GM18861 (cell line): Measurements from ENCODE around the gene GSTA1.
"Not testable (repeated sequence)": the region's sequence is repeated elsewhere in the genome, so short reads cannot be mapped to it uniquely, and the experiment has no call there.

Source experiments
- ATAC-seq: cut with Tn5 transposase; IDR thresholded peaks from one replicate; pipeline ENCODE4 v1.9.1; 2021; ENCODE audit not compliant: unreplicated experiment

GSTA1 gene

DNA sequence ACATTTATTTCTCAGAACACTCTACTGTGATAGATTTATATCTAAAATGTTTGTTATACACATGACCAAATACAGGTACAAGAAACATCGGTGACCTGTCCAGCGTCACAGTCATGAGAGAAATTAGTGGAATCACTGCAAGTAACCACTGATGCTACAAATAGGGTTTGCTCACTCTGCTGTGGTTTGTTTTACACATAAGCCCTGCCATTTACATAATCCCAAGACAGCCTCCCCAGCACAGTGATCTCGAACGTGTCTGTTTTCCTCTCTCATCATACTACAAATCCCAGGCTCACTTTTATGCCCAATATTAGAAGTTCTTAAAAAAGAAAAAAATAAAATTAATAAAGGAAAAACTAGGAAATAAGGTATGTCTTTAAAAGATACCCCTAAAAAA is 6.2 kb upstream of the GSTA1 start:
- not testable (repeated sequence) for ATAC-seq

DNA sequence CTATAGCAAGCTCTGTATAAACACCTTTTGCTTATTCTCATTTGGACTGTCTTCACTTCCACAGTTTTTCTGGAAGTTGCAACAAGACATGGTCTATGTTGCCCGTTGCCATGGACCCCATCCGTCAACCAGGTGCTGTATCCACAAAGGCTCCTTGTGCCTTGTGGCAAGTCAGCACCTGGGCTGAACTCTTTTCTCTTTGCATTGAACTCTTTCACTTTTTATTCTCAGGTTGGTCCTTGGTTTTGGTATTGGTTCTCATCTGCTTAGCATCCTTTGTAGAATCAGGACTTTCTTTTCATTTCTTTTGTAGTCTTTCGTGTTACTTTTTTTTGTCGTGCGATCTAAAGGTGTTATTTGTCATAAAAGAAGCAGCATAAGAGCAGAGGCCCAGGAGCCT is 5.0 kb upstream of the GSTA1 start:
- no peak for ATAC-seq

DNA sequence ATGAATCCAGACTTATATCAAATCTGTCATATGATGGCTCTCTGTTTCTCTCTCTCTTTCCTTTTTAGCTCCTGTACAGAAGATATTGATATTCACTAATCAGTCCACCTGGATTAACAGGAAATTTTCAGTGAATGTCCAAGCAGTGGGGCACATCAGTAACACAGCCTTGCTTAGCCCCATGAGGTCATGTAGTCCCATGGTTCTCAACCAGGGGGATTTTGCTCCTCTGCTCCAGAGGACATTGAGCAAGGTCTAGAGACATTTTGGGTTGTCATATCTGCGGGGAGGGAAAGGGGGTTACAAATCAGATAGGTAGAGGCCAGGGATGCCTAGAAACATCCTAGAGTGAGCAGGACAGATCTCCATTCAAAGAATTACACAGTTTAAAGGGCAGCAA is 810 bp downstream of the GSTA1 start:
- no peak for ATAC-seq

DNA sequence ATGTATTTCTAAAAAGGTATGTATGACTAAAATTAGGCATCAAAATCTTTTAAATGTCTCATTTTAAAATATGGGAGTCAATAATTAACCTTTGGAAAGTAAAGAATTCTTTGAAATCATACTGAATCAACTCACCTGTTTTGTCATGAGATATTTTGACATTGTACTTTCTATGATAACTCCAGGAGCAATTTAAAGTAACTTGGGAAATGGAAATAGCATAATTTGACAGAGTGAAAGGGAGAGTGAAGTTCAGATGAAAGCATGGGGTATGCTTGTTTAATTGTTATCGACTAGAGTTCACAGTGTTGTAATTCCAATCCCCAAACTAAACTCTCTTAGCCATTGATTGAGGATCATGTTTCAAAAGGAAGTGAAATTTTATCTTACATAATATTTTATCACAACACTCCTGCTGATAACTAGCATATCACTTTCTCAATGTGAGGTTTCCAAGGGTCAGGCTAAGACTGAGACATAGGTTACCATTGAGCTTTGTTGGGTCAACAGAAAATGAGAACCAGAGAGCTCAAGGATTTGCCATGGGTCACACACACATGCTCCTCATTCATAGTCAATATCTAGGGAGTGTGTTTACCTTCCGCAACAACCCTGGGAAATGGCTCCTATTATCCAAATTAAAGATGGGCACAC is 2.3 kb downstream of the GSTA1 start:
- ATAC-seq: no peak

DNA sequence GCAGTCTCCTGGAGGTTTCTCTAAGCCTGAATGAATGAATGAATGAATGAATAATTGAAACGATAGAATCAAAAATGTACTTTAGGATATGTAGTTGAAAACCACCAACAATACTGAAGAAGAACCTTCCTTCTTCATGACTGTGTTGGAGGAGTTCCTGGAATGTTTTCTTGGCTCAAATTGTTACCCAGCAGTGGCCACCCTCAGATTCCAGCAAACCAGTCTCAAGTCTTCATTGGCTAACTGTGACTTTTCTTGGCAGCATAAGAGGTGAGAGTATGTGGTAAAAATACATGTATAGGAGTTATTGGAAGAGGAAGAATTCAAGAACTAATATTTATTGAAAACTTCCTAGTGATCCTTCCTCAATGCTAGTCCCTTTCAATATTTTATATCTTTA is 4.3 kb downstream of the GSTA1 start:
- not testable (repeated sequence) for ATAC-seq

DNA sequence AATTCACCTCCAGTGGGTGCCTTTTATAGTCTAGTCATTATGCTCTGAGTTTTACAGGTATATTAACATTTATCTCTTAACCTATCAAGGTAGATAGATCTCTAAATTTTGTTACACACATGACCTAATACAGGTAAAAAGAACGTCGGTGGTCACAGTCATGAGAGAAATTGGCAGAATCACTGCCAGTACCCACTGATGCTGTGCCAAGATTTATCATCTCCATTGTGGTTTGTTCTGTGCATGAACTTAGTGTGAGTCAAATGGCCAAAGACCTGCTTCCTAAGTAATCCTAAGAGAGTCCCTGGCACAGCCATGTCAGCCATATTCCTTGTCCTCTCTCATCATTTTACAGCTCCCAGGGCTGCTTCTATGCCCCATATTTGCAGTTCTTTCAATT is 9.2 kb downstream of the GSTA1 start:
- not testable (repeated sequence) for ATAC-seq

DNA sequence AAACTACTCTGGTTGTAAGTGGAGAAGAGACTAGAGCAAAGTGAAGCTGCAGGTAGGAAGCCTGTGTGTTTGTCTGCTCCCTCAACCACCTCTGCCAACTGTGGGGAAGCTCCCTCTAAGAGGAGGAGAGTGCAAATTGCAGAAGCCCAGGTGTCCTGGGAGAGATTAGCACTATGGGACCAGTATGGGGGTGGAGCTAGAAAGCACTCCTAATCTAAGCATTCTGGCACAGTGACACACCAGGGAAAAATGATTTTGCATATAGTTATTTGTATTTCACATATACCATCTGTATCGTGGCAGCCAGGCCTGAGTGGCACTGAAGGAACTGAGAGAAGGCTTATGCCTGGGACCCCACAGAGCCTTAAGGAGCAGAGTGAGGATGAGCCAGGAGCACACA is 12.8 kb downstream of the GSTA1 start:
- ATAC-seq: no peak

DNA sequence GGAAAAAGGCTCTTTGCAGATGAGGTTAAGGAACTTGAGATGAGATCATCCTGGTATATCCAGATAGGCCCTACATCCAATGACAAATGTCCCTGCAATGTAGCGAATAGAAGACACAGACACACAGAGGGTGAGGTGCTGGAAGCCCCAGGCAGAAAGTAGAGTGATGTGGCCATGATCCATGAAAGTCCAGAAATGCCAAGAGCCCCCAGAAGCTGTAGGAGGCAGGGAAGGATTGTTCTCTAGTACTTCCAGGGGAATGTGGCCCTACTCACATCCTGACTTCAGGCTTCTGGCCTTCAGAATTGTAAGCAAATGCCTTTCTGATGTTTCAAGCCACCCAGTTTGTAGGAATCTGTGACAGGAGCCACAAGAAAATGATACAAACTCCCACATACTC is 14.0 kb downstream of the GSTA1 start:
- ATAC-seq: not testable (repeated sequence)

DNA sequence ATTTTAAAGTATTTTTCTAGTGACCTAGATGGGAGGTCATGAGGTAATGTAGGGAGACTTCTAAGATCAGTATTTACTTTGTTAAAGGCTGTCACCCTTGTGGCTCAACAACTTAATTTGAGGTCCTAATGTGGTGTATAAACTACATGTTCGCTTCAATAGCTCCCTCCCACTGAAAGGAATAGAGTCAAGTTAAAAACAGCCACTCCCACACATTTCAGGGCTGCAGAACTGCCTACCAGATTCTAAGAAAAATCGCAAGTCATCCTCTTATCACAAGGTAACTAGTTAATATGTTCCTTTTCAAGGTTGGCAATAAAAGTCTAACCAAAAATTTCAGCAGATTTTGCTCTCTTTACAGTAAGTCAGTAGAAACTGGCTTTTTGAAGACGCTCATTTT is 15.1 kb downstream of the GSTA1 start:
- ATAC-seq: no peak

DNA sequence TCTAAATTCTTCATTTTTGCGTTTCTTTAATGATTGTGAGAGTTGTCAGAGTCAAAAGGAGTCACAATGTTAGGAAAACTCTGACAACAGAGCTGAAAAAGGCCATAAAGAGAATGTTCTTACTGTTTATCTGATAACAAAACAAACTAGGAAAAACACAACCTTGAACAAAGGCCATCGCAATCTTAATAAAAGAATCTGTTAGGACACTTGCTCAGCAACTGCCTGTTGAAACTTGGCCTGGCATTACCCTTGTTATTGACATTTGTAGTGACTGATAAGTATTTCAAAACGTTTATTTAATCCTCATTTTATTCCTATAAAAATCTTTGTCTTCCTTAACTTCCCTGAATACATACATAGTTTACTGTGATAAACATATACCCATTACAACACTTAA is 15.7 kb downstream of the GSTA1 start:
- no peak for ATAC-seq

DNA sequence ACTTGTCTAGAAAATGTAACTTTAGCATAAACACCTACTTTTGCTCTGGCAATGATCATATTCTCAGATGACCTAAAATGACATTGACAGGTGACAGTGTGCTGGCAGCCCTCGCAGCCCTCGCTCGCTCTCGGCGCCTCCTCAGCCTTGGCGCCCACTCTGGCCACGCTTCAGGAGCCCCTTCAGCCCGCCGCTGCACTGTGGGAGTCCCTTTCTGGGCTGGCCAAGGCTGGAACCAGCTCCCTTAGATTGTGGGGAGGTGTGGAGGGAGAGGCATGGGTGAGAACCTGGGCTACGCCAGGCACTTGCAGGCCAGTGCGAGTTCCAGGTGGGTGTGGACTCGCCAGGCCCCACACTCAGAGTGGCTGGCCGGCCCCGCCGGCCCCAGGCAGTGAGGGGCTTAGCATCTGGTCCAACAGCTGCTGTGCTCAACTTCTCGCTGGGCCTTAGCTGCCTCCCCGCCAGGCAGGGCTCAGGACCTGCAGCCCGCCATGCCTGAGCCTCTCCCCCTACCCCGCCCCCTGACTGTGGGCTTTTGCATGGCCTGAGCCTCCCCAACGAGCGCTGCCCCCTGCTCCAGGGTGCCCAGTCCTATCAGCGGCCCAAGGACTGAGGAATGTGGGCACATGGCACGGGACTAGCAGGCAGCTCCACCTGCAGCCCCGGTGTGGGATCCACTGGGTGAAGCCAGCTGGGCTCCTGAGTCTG is 17.2 kb downstream of the GSTA1 start:
- ATAC-seq: no peak

DNA sequence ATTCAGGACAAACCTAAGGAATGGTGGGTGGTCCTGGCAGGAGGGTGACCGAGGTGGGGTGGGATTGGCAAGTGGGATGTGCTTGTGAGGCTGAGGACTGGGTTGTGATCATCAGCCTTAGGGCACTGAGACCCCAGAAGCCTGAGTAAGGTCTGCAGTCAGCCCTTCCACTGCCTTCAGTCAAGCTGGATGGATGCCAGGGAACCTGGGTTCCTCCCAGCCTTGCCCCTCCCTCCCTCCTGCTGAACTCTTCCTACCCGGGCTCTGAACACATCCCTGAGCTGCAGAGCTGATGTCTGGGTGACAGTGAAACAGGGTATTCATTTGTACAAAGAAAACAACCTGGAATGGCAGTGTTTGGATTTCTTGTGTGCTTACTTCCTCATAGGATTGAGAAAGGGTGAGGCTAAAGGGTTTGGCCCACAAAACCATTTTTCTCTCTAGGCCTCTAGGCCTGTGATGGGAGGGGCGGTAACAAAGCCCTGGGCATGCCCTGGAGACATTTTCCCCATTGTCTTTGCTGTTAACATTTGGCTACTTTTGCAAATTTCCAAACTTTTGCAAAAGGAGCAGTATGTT is 20.8 kb downstream of the GSTA1 start:
- ATAC-seq: not testable (repeated sequence)

DNA sequence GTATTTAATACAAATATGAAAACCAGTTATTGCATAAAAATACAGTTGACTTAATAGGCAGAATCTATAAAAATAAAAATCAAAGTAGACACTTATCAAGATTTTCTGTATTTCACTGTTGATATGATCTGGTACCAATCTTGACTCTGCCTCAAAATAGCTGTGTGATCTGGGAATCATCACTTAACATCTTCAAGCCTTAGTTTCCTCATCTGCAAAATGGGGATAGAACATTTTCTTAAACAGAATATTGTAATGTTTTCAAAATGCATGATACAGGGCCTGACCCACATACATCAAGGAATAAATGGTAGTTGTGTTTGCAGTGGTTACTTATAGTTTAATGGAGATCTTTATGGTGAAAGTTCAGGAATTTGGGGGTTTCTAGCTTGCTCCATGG is 21.4 kb downstream of the GSTA1 start:
- ATAC-seq: not testable (repeated sequence)

DNA sequence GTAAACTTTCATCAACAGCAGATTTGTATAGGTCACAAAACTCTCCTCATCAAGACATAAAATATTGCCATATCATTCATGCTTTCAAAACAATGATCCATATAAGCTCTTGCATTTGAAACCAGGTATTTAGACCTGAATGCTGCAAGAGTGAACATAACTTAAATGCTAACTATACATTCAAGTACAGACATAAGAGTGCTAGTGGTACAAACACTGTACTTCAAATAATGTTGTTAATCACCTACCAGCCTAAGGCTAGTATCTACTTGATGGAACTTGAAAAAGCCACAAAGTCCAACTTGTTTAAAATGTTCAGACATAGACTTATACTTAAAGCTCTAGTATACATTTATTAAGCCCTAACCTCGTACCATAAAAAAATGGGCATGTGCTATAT is 24.4 kb downstream of the GSTA1 start:
- ATAC-seq: no peak

DNA sequence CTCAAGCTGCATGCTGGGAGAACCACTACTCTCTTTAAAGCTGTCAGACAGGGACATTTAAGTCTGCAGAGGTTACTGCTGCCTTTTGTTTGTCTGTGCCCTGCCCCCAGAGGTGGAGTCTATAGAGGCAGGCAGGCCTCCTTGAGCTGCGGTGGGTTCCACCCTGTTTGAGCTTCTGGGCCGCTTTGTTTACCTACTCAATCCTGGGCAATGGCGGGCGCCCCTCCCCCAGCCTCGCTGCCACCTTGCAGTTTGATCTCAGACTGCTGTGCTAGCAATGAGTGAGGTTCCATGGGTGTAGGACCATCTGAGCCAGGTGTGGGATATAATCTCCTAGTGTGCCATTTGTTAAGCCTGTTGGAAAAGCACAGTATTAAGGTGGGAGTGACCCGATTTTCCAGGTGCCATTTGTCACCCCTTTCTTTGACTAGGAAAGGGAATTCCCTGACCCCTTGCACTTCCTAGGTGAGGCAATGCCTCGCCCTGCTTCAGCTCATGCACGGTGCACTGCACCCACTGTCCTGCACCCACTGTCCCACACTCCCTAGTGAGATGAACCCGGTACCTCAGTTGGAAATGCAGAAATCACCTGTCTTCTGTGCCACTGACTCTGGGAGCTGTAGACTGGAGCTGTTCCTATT is 26.8 kb downstream of the GSTA1 start:
- ATAC-seq: not testable (repeated sequence)

DNA sequence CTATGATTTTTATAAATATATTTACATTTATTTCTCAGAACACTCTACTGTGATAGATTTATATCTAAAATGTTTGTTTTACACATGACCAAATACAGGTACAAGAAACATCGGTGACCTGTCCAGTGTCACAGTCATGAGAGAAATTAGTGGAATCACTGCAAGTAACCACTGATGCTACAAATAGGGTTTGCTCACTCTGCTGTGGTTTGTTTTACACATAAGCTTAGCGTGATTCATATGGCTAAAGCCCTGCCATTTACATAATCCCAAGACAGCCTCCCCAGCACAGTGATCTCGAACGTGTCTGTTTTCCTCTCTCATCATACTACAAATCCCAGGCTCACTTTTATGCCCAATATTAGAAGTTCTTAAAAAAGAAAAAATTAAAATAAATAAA is 34.2 kb downstream of the GSTA1 start:
- ATAC-seq: not testable (repeated sequence)

DNA sequence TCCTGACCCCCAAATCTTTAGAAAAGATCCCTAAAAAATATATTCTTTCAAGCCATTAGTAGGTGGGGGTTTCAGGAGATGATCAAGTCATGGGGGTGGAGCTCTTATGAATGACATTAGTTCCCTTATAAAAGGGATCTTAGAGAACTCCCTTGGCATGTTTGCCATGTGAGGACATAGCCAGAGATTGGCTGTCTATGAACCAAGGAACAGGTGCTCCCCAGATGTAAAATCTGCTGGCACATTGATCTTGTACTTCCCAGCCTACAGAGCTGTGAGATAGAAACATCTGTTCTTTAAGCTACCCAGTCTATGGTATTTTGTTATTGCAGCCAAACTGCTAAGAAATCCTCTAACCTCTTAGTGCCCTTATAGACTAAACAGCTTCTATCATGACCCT is 36.0 kb downstream of the GSTA1 start:
- not testable (repeated sequence) for ATAC-seq

DNA sequence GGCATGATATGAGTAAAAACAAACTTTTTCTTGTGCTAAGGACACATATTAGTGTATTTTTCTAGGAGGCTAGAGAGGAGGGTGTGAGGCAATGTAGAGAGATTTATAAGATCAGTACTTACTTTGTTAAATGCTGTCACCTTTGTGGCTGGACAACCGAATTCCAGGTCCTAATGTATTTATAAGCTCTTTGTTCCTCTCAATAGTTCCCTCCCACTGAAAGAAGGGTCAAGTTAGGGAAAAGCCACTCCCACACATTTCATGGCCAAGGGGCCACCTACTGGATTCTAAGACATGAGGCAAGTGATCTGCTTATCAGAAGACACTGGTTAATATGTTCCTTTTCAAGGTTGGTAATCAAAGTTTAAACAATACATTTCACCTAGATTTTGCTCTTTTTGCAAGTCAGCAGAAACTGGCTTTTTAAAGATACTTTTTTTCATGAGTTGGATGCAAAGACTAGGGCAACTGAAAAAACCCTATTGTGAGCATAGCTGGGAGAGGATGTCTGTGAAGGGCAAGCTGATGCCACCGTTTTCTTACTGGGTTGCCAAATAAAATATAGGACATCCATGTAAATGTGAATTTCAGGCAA is 40.2 kb downstream of the GSTA1 start, which contains the start of gene GSTA2:
TSS of gene GSTA2 (minus strand) at position 154 of the 595 bp plus-strand sequence. CDS start 5,528 bp downstream, outside the sequence.
- ATAC-seq: not testable (repeated sequence)

DNA sequence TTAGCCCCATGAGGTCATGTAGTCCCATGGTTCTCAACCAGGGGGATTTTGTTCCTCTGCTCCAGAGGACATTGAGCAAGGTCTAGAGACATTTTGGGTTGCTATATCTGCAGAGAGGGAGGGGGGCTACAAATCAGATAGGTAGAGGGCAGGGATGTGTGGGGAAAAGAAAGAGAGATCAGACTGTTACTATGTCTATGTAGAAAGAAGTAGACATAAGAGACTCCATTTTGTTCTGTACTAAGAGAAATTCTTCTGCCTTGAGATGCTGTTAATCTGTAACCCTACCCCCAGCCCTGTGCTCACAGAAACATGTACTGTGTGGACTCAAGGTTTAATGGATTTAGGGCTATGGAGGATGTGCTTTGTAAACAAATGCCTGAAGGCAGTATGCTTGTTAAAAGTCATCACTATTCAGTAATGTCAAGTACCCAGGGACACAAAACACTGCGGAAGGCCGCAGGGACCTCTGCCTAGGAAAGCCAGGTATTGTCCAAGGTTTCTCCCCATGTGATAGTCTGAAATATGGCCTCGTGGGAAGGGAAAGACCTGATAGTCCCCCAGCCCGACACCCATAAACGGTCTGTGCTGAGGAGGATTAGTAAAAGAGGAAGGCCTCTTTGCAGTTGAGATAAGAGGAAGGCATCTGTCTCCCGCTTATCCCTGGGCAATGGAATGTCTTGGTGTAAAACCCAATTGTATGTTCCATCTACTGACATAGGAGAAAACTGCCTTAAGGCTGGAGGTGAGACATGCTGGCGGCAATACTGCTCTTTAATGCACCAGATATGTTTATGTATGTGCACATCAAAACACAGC is 41.7 kb downstream of the GSTA1 start:
- not testable (repeated sequence) for ATAC-seq

DNA sequence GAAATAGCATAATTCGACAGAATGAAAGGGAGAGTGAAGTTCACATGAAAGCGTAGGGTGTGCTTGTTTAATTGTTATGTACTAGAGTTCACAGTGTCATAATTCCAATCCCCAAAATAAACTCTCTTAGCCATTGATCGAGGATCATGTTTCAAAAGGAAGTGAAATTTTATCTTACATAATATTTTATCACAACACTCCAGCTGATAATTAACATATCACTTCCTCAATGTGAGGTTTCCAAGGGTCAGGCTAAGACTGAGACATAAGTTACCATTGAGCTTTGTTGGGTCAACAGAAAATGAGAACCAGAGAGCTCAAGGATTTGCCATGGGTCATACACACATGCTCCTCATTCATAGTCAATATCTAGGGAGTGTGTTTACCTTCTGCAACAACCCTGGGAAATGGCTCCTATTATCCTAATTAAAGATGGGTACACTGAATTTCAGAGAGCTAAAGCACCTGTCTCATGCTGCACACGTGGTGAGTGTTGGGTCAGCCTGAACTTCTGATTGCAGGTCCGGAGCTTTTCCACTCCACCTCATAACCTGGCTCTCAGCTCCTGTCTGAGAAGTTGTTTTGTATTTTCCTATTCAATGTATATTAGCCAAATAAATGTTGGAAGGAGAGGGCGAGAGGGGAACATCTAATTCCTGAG is 43.4 kb downstream of the GSTA1 start:
- ATAC-seq: no peak
